WTC11 (cell line): ENCODE data around the gene RELL1. TPM values are rescaled to one million over a fixed set of nuclear protein-coding genes. Genes with fewer than 3 reads are reported as not detected.

ENCODE experiments used
- ATAC-seq: fragments of 200-7000 bp; cut with Tn5 transposase; 2 replicates; pipeline ENCODE4 v1.10.0; 2021; ENCODE audit warnings: mild to moderate bottlenecking, moderate library complexity
- CTCF ChIA-PET: fragments of 300-600 bp; sonication (Branson Sonifier 250); formaldehyde crosslinking; loops from one replicate; lab custom pipeline; 2021; ENCODE audit warnings: antibody characterized with exemption; lab: Charles Lee
- POLR2A ChIA-PET: fragments of 350-600 bp; sonication (Branson Sonifier 250); formaldehyde crosslinking; loops from one replicate; lab custom pipeline; 2021; ENCODE audit warnings: antibody characterized with exemption; lab: Charles Lee
- DNase-seq: peaks from one replicate; pipeline ENCODE4 v3.0.0; 2021; ENCODE audit warnings: low spot score
- H3K27ac Mint-ChIP-seq: 2 replicates; pipeline ENCODE4 v1.8.0; 2021; ENCODE audit warnings: mixed read lengths
- H3K27me3 Mint-ChIP-seq: 2 replicates; pipeline ENCODE4 v1.8.0; 2021; ENCODE audit warnings: low read depth, mild to moderate bottlenecking, moderate library complexity, mixed read lengths
- H3K36me3 Mint-ChIP-seq: 2 replicates; pipeline ENCODE4 v1.8.0; 2021; ENCODE audit warnings: mixed read lengths
- H3K4me1 Mint-ChIP-seq: 2 replicates; pipeline ENCODE4 v1.8.0; 2022; ENCODE audit warnings: mixed read lengths
- H3K4me3 Mint-ChIP-seq: 2 replicates; pipeline ENCODE4 v1.8.0; 2021; ENCODE audit warnings: mild to moderate bottlenecking, moderate library complexity, mixed read lengths
- H3K9me3 Mint-ChIP-seq: 2 replicates; pipeline ENCODE4 v1.8.0; 2021; ENCODE audit warnings: mixed read lengths
- AR ChIP-seq: fragments of 250-450 bp; sonication (Bioruptor Pico); IDR thresholded peaks from 2 replicates; pipeline ENCODE4 v1.9.0; 2021; ENCODE audit warnings: mild to moderate bottlenecking
- ARID4B ChIP-seq: sonication (generic); formaldehyde crosslinking; IDR thresholded peaks from 2 replicates; pipeline ENCODE4 v1.8.0; 2023; ENCODE audit warnings: missing genetic modification reagents, mild to moderate bottlenecking, borderline replicate concordance
- ATF1 ChIP-seq: sonication (generic); formaldehyde crosslinking; IDR thresholded peaks from 2 replicates; pipeline ENCODE4 v1.8.1; 2023; ENCODE audit warnings: mild to moderate bottlenecking, moderate library complexity, missing genetic modification reagents
- CBFB ChIP-seq: sonication (generic); formaldehyde crosslinking; IDR thresholded peaks from 2 replicates; pipeline ENCODE4 v1.8.1; 2022; ENCODE audit warnings: mild to moderate bottlenecking, low read depth, missing genetic modification reagents
- GABPB1 ChIP-seq: sonication (generic); formaldehyde crosslinking; IDR thresholded peaks from 2 replicates; pipeline ENCODE4 v1.8.1; 2023; ENCODE audit warnings: mild to moderate bottlenecking, missing genetic modification reagents
- JAZF1 ChIP-seq: fragments of 250-450 bp; sonication (Bioruptor Pico); IDR thresholded peaks from 2 replicates; pipeline ENCODE4 v1.9.0; 2021; ENCODE audit warnings: moderate library complexity, mild to moderate bottlenecking, inconsistent platforms
- KAT7 ChIP-seq: sonication (generic); formaldehyde crosslinking; IDR thresholded peaks from 2 replicates; pipeline ENCODE4 v1.8.1; 2023; ENCODE audit warnings: missing genetic modification reagents, mild to moderate bottlenecking, borderline replicate concordance
- NR1H2 ChIP-seq: sonication (generic); formaldehyde crosslinking; IDR thresholded peaks from 2 replicates; pipeline ENCODE4 v1.9.0; 2021; ENCODE audit warnings: mild to moderate bottlenecking, moderate library complexity, missing genetic modification reagents
- PRRX2 ChIP-seq: fragments of 250-450 bp; sonication (Bioruptor Pico); IDR thresholded peaks from 2 replicates; pipeline ENCODE4 v1.8.0; 2021; ENCODE audit warnings: mild to moderate bottlenecking
- RELA ChIP-seq: sonication (generic); formaldehyde crosslinking; IDR thresholded peaks from 2 replicates; pipeline ENCODE4 v1.8.1; 2022; ENCODE audit warnings: missing genetic modification reagents, mild to moderate bottlenecking, borderline replicate concordance
- SMAD4 ChIP-seq: sonication (generic); formaldehyde crosslinking; IDR thresholded peaks from 2 replicates; pipeline ENCODE4 v1.8.0; 2022; ENCODE audit warnings: mild to moderate bottlenecking, missing genetic modification reagents
- SOX15 ChIP-seq: fragments of 250-450 bp; sonication (Bioruptor Pico); IDR thresholded peaks from 2 replicates; pipeline ENCODE4 v1.9.0; 2021; ENCODE audit warnings: mild to moderate bottlenecking
- TEAD1 ChIP-seq: sonication (generic); formaldehyde crosslinking; IDR thresholded peaks from 2 replicates; pipeline ENCODE4 v1.8.0; 2022; ENCODE audit warnings: mild to moderate bottlenecking, missing genetic modification reagents
- ZNF121 ChIP-seq: sonication (generic); formaldehyde crosslinking; IDR thresholded peaks from 2 replicates; pipeline ENCODE4 v1.8.0; 2023; ENCODE audit warnings: missing genetic modification reagents
- ZNF138 ChIP-seq: sonication (generic); formaldehyde crosslinking; conservative IDR thresholded peaks from 2 replicates; pipeline ENCODE4 v1.8.1; 2022; ENCODE audit warnings: mild to moderate bottlenecking, moderate library complexity, missing genetic modification reagents
- ZNF232 ChIP-seq: sonication (generic); formaldehyde crosslinking; IDR thresholded peaks from 2 replicates; pipeline ENCODE4 v1.8.0; 2022; ENCODE audit warnings: mild to moderate bottlenecking, missing genetic modification reagents
- ZNF263 ChIP-seq: sonication (generic); formaldehyde crosslinking; IDR thresholded peaks from 2 replicates; pipeline ENCODE4 v1.8.1; 2022; ENCODE audit warnings: low read depth, mild to moderate bottlenecking, moderate library complexity, missing genetic modification reagents
- ZNF396 ChIP-seq: fragments of 250-450 bp; sonication (Bioruptor Pico); IDR thresholded peaks from 2 replicates; pipeline ENCODE4 v1.8.0; 2021; ENCODE audit warnings: mild to moderate bottlenecking, moderate library complexity, borderline replicate concordance
- total RNA-seq: library from RNA; stranded (reverse); gene quantifications from 3 replicates; pipeline ENCODE4 v1.2.3, GENCODE V29; 2021
- TF ChIP-seq, protein P1 (sequence below): fragments of 250-450 bp; sonication (Bioruptor Pico); IDR thresholded peaks from 2 replicates; pipeline ENCODE4 v2.1.2; 2022; ENCODE audit warnings: mild to moderate bottlenecking, moderate library complexity

The RELL1 gene
- total RNA-seq, 1 experiment from 2014 or later = 14.4 TPM

GRCh38 chr4:37666625-37667071 is 19.5 kb downstream of the RELL1 start:
- TF ChIP-seq GABPB1 (CRISPR knock-in tag) (peak; percentile 26; the same call in 1 of the 2 replicates), TEAD1 (no peak)
- ChIA-PET CTCF (interaction anchor here (0.6 kb wide), 1 partner anchor 63 kb away, joined by 3 read pairs; no protein-coding TSS in a partner anchor), POLR2A (no interaction called here)
- Mint-ChIP-seq H3K4me1 (peaks cover 50% of the 10 kb centered on the region), H3K4me3 (no peak overlapping the region), H3K36me3 (peaks cover 13% of the 10 kb centered on the region), H3K27me3 (peaks cover 6% of the 10 kb centered on the region), H3K9me3 (peaks cover 7% of the 10 kb centered on the region), H3K27ac (no peak overlapping the region)
- ATAC-seq = no peak; the same call in 1 of the 2 replicates
- DNase-seq = no peak

- Mint-ChIP-seq H3K27me3 (peaks cover 6% of the 10 kb centered on the region), H3K4me1 (peaks cover 56% of the 10 kb centered on the region), H3K9me3 (peaks cover 3% of the 10 kb centered on the region), H3K36me3 (peaks cover 13% of the 10 kb centered on the region), H3K27ac (no peak overlapping the region)
- CTCF ChIA-PET = no interaction called here
- POLR2A ChIA-PET = no interaction called here
- no peak for DNase-seq
- TF ChIP-seq JAZF1 (CRISPR knock-in tag) = no peak
- TF ChIP-seq AR = no peak
- TF ChIP-seq, protein P1, sequence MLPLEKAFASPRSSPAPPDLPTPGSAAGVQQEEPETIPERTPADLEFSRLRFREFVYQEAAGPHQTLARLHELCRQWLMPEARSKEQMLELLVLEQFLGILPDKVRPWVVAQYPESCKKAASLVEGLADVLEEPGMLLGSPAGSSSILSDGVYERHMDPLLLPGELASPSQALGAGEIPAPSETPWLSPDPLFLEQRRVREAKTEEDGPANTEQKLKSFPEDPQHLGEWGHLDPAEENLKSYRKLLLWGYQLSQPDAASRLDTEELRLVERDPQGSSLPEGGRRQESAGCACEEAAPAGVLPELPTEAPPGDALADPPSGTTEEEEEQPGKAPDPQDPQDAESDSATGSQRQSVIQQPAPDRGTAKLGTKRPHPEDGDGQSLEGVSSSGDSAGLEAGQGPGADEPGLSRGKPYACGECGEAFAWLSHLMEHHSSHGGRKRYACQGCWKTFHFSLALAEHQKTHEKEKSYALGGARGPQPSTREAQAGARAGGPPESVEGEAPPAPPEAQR (CRISPR knock-in tag) = no peak
- TF ChIP-seq ARID4B (CRISPR knock-in tag) = no peak
- TF ChIP-seq ZNF396 (CRISPR knock-in tag) = no peak
- no peak for TF ChIP-seq NR1H2 (CRISPR knock-in tag)
- TF ChIP-seq SOX15 (CRISPR knock-in tag) = no peak
- TF ChIP-seq ATF1 (CRISPR knock-in tag) = no peak
- no peak for TF ChIP-seq ZNF263 (CRISPR knock-in tag)
- no peak for TF ChIP-seq RELA
- TF ChIP-seq CBFB = no peak
- no peak for TF ChIP-seq ZNF232 (CRISPR knock-in tag)
- no peak for TF ChIP-seq SMAD4 (CRISPR knock-in tag)
- TF ChIP-seq ZNF121 (CRISPR knock-in tag) = no peak
- TF ChIP-seq KAT7 (CRISPR knock-in tag) = no peak
- TF ChIP-seq PRRX2 (CRISPR knock-in tag) = no peak
- TF ChIP-seq ZNF138 (CRISPR knock-in tag) = no peak
- TF ChIP-seq, all 79 proteins: peak for 0
- no peak for ATAC-seq
- H3K4me3 Mint-ChIP-seq = no peak overlapping the region
Observed at GRCh38 chr4:37665333-37666320, 20.5 kb downstream of the RELL1 start.
